Mammary epithelial cell (primary cell): ENCODE results near the gene TFDP2.

Source experiments
- EZH2 ChIP-seq: IDR thresholded peaks from 2 replicates; pipeline ENCODE4 v1.6.1; 2012; ENCODE audit warnings: low read length, inconsistent platforms, borderline replicate concordance
- TF ChIP-seq, protein P1 (sequence below), 2 donors: IDR thresholded peaks in 1 of 2; conservative IDR thresholded peaks in 1 of 2; 2 replicates each; pipeline ENCODE4 v1.5.1; 2011 to 2012; ENCODE audit warnings: inconsistent platforms in 2 of 2, low read length in 2 of 2, mild to moderate bottlenecking in 2 of 2, control low read depth in 1 of 2, low read depth in 1 of 2; ENCODE audit not compliant: insufficient read depth in 1 of 2; ENCODE audit errors: extremely low read depth in 1 of 2

DNA sequence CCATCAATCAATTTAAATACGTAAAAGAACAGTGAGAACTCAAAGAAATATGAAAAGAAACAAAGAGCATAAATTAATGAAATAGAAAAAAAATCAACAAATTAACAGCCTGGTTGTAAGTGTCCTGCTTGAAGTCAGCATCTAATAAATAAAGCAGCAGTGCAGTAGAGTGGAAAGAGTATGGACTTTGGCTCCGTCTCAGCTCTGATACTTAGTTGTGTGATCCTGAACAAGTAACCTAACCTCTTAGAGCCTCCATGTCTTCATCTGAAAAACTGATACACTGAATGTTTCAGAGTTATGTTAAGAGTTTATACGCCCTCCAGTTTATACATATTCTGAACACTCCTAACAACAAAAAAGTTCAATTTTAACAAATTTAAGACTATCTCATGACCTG, 44.6 kb downstream of the TFDP2 start:
- TF ChIP-seq, protein P1, sequence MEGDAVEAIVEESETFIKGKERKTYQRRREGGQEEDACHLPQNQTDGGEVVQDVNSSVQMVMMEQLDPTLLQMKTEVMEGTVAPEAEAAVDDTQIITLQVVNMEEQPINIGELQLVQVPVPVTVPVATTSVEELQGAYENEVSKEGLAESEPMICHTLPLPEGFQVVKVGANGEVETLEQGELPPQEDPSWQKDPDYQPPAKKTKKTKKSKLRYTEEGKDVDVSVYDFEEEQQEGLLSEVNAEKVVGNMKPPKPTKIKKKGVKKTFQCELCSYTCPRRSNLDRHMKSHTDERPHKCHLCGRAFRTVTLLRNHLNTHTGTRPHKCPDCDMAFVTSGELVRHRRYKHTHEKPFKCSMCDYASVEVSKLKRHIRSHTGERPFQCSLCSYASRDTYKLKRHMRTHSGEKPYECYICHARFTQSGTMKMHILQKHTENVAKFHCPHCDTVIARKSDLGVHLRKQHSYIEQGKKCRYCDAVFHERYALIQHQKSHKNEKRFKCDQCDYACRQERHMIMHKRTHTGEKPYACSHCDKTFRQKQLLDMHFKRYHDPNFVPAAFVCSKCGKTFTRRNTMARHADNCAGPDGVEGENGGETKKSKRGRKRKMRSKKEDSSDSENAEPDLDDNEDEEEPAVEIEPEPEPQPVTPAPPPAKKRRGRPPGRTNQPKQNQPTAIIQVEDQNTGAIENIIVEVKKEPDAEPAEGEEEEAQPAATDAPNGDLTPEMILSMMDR (conservative IDR thresholded peaks at IDR 0.05 in 1 of 2, IDR thresholded peaks at IDR 0.05 in 1 of 2; ENCODE audit: extremely low read depth in 1 of 2, insufficient read depth in 1 of 2, low read depth in 1 of 2, low read length in 2 of 2): no peak
- TF ChIP-seq EZH2: no peak
